CD4-positive, CD25-positive, alpha-beta regulatory T cell (primary cell): Measurements from ENCODE around the gene PRDX3. TPM values are rescaled to one million over a fixed set of nuclear protein-coding genes. Genes with fewer than 3 reads are reported as not detected.
A peak's percentile ranks its signal among the peaks of the same experiment; 100 is the strongest.
"Not testable (repeated sequence)": the region's sequence is repeated elsewhere in the genome, so short reads cannot be mapped to it uniquely, and the experiment has no call there.

ENCODE experiments used
- ATAC-seq, 2 donors: fragments of 150-1000 bp; cut with Tn5 transposase; one replicate each; pipeline ENCODE4 v1.10.0; 2021; ENCODE audit warnings: low read depth in 2 of 2, moderate number of reproducible peaks in 2 of 2, moderate library complexity in 1 of 2
- DNase-seq, 3 donors: peaks; one replicate each; pipeline versions ENCODE4 v3.0.0 to v3.0.0-alpha.2; 2012 to 2022; ENCODE audit warnings: mixed read lengths in 1 of 3
- H3K27ac ChIP-seq: one replicate; pipeline ENCODE4 v1.7.0; 2013; ENCODE audit warnings: mild to moderate bottlenecking, low read length; ENCODE audit not compliant: insufficient read depth, poor library complexity, severe bottlenecking
- H3K27me3 ChIP-seq: one replicate; pipeline ENCODE4 v1.7.0; 2013; ENCODE audit warnings: low read length; ENCODE audit not compliant: control insufficient read depth, insufficient read depth
- H3K36me3 ChIP-seq: one replicate; pipeline ENCODE4 v1.7.0; 2013; ENCODE audit warnings: mild to moderate bottlenecking, low read length, moderate library complexity; ENCODE audit not compliant: control insufficient read depth, insufficient read depth
- H3K4me1 ChIP-seq: 2 replicates; pipeline ENCODE4 v1.7.0; 2013; ENCODE audit warnings: mild to moderate bottlenecking, low read length; ENCODE audit not compliant: insufficient read depth, control insufficient read depth, poor library complexity, severe bottlenecking
- H3K4me3 ChIP-seq: one replicate; pipeline ENCODE4 v1.7.0; 2013; ENCODE audit warnings: low read depth, mild to moderate bottlenecking, low read length, moderate library complexity
- H3K9me3 ChIP-seq, 2 experiments: 1 replicate in 1 of 2; 2 replicates in 1 of 2; pipeline ENCODE4 v1.7.0; 2013; ENCODE audit warnings: low read length in 2 of 2, mild to moderate bottlenecking in 1 of 2, moderate library complexity in 1 of 2; ENCODE audit not compliant: control insufficient read depth in 2 of 2
- H3K27ac Mint-ChIP-seq, 3 donors: one replicate each; pipeline ENCODE4 v1.8.0; 2020 to 2022; ENCODE audit warnings: mild to moderate bottlenecking in 3 of 3, mixed read lengths in 3 of 3, moderate library complexity in 2 of 3
- H3K27me3 Mint-ChIP-seq: one replicate; pipeline ENCODE4 v1.8.0; 2022; ENCODE audit warnings: mild to moderate bottlenecking, mixed read lengths
- H3K36me3 Mint-ChIP-seq: one replicate; pipeline ENCODE4 v1.8.0; 2020; ENCODE audit warnings: mixed read lengths
- H3K4me1 Mint-ChIP-seq, 4 donors: one replicate each; pipeline ENCODE4 v1.8.0; 2020 to 2022; ENCODE audit warnings: mixed read lengths in 4 of 4, mild to moderate bottlenecking in 1 of 4
- H3K4me3 Mint-ChIP-seq, 4 donors: one replicate each; pipeline ENCODE4 v1.8.0; 2020 to 2022; ENCODE audit warnings: mild to moderate bottlenecking in 4 of 4, mixed read lengths in 4 of 4, moderate library complexity in 3 of 4
- H3K9me3 Mint-ChIP-seq, 7 donors: one replicate each; pipeline ENCODE4 v1.8.0; 2020 to 2022; ENCODE audit warnings: mixed read lengths in 7 of 7, mild to moderate bottlenecking in 3 of 7, moderate library complexity in 2 of 7
- polyA plus RNA-seq, 4 donors: library from polyadenylated mRNA; unstranded; fragments of 300-500 nt; fragmentation: Illumina TruSeq; gene quantifications; one replicate each; pipeline ENCODE4 v1.2.3, GENCODE V29; 2021
- total RNA-seq: library from RNA; stranded (reverse); gene quantifications from one replicate; pipeline ENCODE4 v1.2.3, GENCODE V29; 2022

Gene PRDX3
- total and polyA plus RNA-seq, 5 donors from 2014 or later, result 22.5 to 140 (median 126) TPM

DNA sequence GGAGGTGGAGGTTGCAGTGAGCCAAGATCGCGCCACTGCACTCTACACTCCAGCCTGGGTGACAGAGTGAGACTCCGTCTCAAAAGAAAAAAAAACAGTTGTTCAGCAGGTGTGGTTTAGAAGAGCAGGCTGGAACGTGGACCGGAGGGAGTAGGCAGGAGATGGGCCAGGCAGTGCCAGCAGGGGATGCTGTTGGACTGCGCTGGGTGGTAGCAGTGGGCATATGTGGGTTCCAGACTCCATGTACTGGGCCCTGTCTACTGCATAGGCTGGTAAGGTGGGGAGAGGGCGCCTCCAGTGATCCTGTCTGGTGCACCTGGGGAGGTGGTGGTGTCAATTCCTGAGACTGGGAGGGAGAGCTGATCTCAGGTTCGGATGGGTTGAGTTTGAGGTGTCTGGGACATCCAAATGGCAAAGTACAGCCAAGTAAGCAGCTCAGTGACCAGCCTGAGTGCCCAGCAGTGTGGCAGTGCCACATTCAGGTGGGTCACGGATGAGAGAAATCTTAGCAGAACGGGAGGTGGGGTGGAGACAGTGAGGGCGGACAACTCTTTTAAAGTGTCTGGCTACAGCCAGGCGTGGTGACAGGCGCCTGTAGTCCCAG, 39.0 kb downstream of the PRDX3 start:
- Histone ChIP-seq H3K27me3 (no peaks in the 10 kb centered on the region), H3K9me3 (no peaks in the 10 kb centered on the region), H3K36me3 (no peaks in the 10 kb centered on the region), H3K4me1 (peaks cover 11% of the 10 kb centered on the region), H3K27ac (no peak overlapping the region), H3K4me3 (no peak overlapping the region)
- Mint-ChIP-seq H3K9me3 (peaks cover 0 to 2% (median 0%) of the 10 kb centered on the region in 7 donors), H3K4me3 (no peak overlapping the region), H3K27ac (peak overlapping the region; percentile 78 to 96 (median 88)), H3K36me3 (peaks cover 24% of the 10 kb centered on the region), H3K27me3 (no peaks in the 10 kb centered on the region), H3K4me1 (peaks cover 4 to 24% (median 11%) of the 10 kb centered on the region in 4 donors)
- DNase-seq (peak; percentile 27 to 73 (median 48)), ATAC-seq (peak; percentile 85 to 86)

DNA sequence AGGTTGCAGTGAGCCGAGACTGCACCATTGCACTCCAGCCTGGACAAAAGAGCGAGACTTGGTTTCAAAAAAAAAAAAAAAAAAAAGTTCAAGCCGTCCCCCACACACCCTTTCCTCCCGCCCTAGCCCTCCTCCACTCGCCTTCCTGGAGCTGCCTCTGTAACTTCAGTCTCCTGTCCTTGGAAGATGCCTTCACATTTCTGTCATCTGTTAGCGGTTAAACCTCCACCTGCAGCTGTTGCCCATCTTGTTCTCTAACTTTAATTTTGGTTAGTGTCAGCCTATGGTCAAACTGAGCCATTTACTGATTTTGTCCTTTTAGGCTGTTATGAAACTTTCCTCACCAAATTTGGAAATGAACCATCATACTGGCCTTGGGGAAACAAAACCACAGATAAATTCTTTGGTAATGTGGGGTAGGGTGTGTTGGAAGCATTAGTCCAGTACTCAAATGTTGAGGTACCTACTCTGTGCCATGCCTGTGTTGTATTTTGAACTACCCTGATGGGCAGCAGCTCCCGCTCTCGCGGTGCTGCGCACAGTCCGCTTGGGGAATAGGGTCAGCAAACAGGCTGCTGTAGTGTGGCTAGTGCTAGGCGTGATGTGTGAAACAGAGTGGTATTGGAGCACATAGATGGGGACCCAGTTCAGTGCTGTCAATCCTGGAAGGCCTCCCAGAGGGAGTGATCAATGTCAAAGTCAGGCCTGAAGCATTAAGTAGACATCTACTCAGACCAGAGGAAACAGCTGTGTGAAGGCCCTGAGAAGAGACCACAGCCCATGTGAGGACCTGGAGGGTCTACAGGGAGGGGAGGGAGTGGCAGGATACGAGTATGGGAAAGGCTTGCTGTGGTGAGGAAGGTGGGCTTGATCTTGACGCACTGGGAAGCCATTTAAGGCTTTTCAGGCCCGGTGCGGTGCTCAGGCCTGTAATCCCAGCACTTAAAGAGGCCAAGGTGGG, 40.0 kb downstream of the PRDX3 start:
- Mint-ChIP-seq H3K9me3 (peaks cover 0 to 2% (median 0%) of the 10 kb centered on the region in 7 donors), H3K4me3 (peak overlapping the region in 1 of 4 donors; percentile 70), H3K27ac (peak overlapping the region; percentile 78 to 96 (median 88)), H3K4me1 (peaks cover 6 to 32% (median 17%) of the 10 kb centered on the region in 4 donors), H3K36me3 (peaks cover 27% of the 10 kb centered on the region), H3K27me3 (no peaks in the 10 kb centered on the region)
- Histone ChIP-seq H3K4me1 (peaks cover 11% of the 10 kb centered on the region), H3K36me3 (peaks cover 4% of the 10 kb centered on the region), H3K4me3 (no peak overlapping the region), H3K9me3 (no peaks in the 10 kb centered on the region), H3K27me3 (no peaks in the 10 kb centered on the region), H3K27ac (no peak overlapping the region)
- ATAC-seq, result no peak
- no peak for DNase-seq

DNA sequence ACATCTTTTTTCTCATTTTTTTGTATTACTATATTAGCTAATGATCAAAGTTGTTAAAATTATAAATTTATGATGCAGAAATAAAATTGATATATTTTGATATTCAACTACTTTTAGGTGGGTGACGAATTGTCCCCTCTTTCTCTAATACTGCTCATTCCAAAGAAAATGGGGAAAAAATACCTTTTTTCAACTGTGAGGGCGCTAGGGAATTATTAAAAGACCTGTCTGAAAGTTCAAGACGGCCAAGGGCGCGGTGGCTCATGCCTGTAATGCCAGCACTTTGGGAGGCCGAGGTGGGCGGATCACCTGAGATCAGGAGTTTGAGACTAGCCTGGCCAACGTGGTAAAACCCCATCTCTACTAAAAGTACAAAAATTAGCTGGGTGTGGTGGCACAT, 40.7 kb downstream of the PRDX3 start:
- H3K9me3 Mint-ChIP-seq, H3K27me3 ChIP-seq, H3K27ac ChIP-seq, H3K4me3 Mint-ChIP-seq, ATAC-seq, H3K9me3 ChIP-seq, H3K4me3 ChIP-seq, H3K27me3 Mint-ChIP-seq, H3K27ac Mint-ChIP-seq, DNase-seq: not testable (repeated sequence)
- H3K36me3 Mint-ChIP-seq, result peaks cover 29% of the 10 kb centered on the region
- H3K4me1 Mint-ChIP-seq, result peaks cover 10 to 39% (median 21%) of the 10 kb centered on the region in 4 donors
- peaks cover 12% of the 10 kb centered on the region for H3K36me3 ChIP-seq
- H3K4me1 ChIP-seq, result peaks cover 13% of the 10 kb centered on the region

DNA sequence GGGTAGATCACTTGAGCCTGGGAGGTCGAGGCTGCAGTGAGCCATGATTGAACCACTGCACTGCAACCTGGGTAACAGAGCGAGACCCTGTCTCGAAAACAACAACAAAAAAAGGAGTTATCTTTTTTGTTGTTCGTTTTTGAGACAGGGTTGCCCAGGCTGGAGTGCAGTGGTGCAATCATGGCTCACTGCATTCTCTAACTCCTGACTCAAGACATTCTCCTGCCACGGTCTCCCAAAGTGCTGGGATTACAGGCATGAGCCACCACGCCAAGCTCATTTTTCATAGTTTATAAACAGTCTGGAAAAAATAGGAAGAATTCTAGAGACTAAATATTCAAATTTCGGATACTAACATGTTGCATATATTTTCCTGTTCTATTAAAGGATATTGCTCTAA, 42.5 kb downstream of the PRDX3 start:
- ATAC-seq (no peak), DNase-seq (no peak)
- peaks cover 17 to 54% (median 35%) of the 10 kb centered on the region in 4 donors for H3K4me1 Mint-ChIP-seq
- peaks cover 34% of the 10 kb centered on the region for H3K36me3 Mint-ChIP-seq
- H3K27ac ChIP-seq, result peak overlapping the region; percentile 41
- no peak overlapping the region for H3K4me3 ChIP-seq
- peaks cover 31% of the 10 kb centered on the region for H3K4me1 ChIP-seq
- H3K27me3 ChIP-seq, result no peaks in the 10 kb centered on the region
- peaks cover 0 to 2% (median 0%) of the 10 kb centered on the region in 7 donors for H3K9me3 Mint-ChIP-seq
- H3K4me3 Mint-ChIP-seq, result peak overlapping the region in 1 of 4 donors; percentile 43
- H3K36me3 ChIP-seq, result peaks cover 18% of the 10 kb centered on the region
- no peaks in the 10 kb centered on the region for H3K9me3 ChIP-seq
- H3K27me3 Mint-ChIP-seq, result no peaks in the 10 kb centered on the region
- H3K27ac Mint-ChIP-seq, result peak overlapping the region in 1 of 3 donors; percentile 74

DNA sequence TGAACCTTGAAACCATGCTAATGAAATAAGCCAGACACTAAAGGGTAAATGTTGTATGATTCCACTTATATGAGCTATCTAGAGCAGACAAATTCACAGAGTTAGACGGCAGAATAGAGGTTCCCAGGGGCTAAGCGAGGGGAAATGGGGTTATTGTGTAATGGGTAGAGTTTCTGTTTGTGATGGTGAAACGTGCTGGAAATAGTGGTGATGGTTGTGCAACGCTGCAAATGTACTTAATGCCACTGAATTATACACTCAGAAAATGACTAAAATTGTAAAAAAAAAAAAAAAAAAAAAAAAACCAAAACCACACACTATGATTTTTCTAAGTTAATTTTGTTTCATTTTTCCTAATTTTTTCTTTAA, 43.1 kb downstream of the PRDX3 start:
- H3K4me3 ChIP-seq, result peak overlapping the region; percentile 21
- no peaks in the 10 kb centered on the region for H3K9me3 ChIP-seq
- peaks cover 0 to 2% (median 0%) of the 10 kb centered on the region in 7 donors for H3K9me3 Mint-ChIP-seq
- H3K36me3 ChIP-seq, result peaks cover 22% of the 10 kb centered on the region
- no peaks in the 10 kb centered on the region for H3K27me3 ChIP-seq
- no peak for ATAC-seq
- H3K4me1 Mint-ChIP-seq, result peaks cover 17 to 60% (median 40%) of the 10 kb centered on the region in 4 donors
- peaks cover 40% of the 10 kb centered on the region for H3K36me3 Mint-ChIP-seq
- H3K27ac ChIP-seq, result peak overlapping the region; percentile 41
- H3K4me1 ChIP-seq, result peaks cover 37% of the 10 kb centered on the region
- H3K4me3 Mint-ChIP-seq, result peak overlapping the region in 2 of 4 donors; percentile 50 to 71
- peak overlapping the region; percentile 26 to 83 (median 52) for H3K27ac Mint-ChIP-seq
- H3K27me3 Mint-ChIP-seq, result no peaks in the 10 kb centered on the region
- peak in 2 of 3 donors; percentile 10 to 39 for DNase-seq

DNA sequence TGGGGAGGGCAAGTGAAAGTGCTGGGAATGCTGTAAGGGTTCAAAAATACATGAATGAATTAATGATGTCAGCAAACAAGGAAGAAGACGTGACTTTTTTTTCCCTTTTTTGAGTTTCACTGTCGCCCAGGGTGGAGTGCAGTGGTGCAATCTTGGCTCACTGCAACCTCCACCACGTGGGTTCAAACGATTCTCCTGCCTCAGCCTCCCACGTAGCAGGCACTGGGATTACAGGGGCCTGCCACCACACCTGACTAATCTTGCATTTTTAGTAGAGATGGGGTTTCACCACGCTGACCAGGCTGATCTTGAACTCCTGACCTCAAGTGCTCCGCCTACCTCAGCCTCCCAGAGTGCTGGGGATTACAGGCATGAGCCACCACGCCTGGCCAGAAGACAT, 44.7 kb downstream of the PRDX3 start:
- Histone ChIP-seq H3K27me3 (no peaks in the 10 kb centered on the region), H3K4me3 (no peak overlapping the region), H3K27ac (no peak overlapping the region), H3K9me3 (no peaks in the 10 kb centered on the region), H3K36me3 (peaks cover 35% of the 10 kb centered on the region), H3K4me1 (peaks cover 39% of the 10 kb centered on the region)
- Mint-ChIP-seq H3K9me3 (no peaks in the 10 kb centered on the region), H3K4me3 (peak overlapping the region in 1 of 4 donors; percentile 71), H3K4me1 (peaks cover 24 to 65% (median 49%) of the 10 kb centered on the region in 4 donors), H3K27ac (peak overlapping the region; percentile 70 to 97 (median 97)), H3K36me3 (peaks cover 42% of the 10 kb centered on the region), H3K27me3 (no peaks in the 10 kb centered on the region)
- ATAC-seq (no peak), DNase-seq (no peak)

DNA sequence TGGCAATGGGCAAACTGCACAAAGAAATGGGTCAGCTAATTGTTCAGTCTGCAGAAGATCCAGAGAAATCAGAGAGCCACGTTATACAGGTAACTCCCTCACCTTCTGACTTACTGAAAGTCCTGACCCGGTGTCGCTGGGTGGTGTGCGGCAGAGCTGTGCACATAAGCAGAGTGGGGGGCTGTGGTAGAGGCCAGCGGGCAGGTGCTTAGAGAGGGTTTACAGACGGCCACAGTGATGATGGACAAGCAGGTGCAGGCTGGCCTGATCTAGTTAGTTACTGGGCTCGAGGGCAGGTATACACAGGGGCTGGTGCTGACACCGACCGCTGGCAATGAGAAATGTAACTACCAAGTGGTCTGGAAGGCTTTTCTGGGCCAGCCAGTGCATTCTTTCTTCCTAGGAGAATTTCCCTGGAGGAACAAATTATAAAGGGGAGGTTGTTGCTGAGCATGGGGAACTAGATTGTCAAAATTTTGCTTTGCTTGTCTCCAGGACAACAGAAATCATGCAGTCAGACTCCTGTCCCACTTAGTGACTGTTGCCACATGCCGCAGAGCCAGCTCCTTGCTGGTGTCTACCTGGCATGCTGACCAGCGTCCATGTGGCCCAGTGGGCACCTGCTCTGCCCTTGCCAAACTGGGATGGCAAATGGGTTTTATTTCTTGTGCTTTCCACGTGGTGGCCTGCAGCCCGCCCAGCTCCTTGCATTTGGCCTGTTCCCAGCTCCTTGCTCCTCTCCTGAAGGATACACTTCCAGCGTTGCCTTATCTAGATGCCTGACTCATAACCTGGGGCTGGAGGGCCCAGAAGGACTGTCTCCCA, 45.9 kb downstream of the PRDX3 start:
- peak overlapping the region; percentile 86 for H3K27ac ChIP-seq
- Mint-ChIP-seq H3K27ac (peak overlapping the region; percentile 95 to 97 (median 97)), H3K27me3 (no peaks in the 10 kb centered on the region), H3K36me3 (peaks cover 39% of the 10 kb centered on the region), H3K4me1 (peaks cover 26 to 63% (median 51%) of the 10 kb centered on the region in 4 donors), H3K4me3 (peak overlapping the region in 3 of 4 donors; percentile 86 to 89 (median 88)), H3K9me3 (no peaks in the 10 kb centered on the region)
- H3K4me3 ChIP-seq, result peak overlapping the region; percentile 82
- no peaks in the 10 kb centered on the region for H3K9me3 ChIP-seq
- no peak for ATAC-seq
- DNase-seq, result peak in 1 of 3 donors; percentile 4
- no peaks in the 10 kb centered on the region for H3K27me3 ChIP-seq
- H3K36me3 ChIP-seq, result peaks cover 43% of the 10 kb centered on the region
- peaks cover 39% of the 10 kb centered on the region for H3K4me1 ChIP-seq
